Testis (tissue), 3 donors: Measurements from ENCODE around the gene ARHGEF3. TPM values are rescaled to one million over a fixed set of nuclear protein-coding genes. Genes with fewer than 3 reads are reported as not detected.

Experiments used
- DNase-seq: peaks from one replicate; pipeline ENCODE4 v3.0.0-alpha.2; 2019
- H3K27ac ChIP-seq, 2 donors: fragments of 200-600 bp; sonication (generic); one replicate each; pipeline ENCODE4 v1.5.1; 2019
- H3K27me3 ChIP-seq: fragments of 200-600 bp; sonication (generic); one replicate; pipeline ENCODE4 v1.5.1; 2019
- H3K36me3 ChIP-seq: fragments of 200-600 bp; sonication (generic); one replicate; pipeline ENCODE4 v1.5.1; 2017; ENCODE audit warnings: low read depth; ENCODE audit errors: missing control alignments
- H3K4me1 ChIP-seq: fragments of 200-600 bp; sonication (generic); one replicate; pipeline ENCODE4 v1.5.1; 2019
- H3K4me3 ChIP-seq, 2 donors: fragments of 200-600 bp; sonication (generic); one replicate each; pipeline ENCODE4 v1.5.1; 2017 to 2019
- H3K9me3 ChIP-seq: fragments of 200-600 bp; sonication (generic); one replicate; pipeline ENCODE4 v1.5.1; 2017
- CTCF ChIP-seq, 3 experiments: fragments of 450-650 bp in 2 of 3; fragments of 200-600 bp in 1 of 3; sonication (generic) in 1 of 3; IDR thresholded peaks; one replicate each; pipeline ENCODE4 v1.5.1; 2016 to 2019; ENCODE audit warnings: antibody characterized with exemption in 3 of 3, mild to moderate bottlenecking in 2 of 3, moderate library complexity in 1 of 3
- POLR2A ChIP-seq: fragments of 450-650 bp; IDR thresholded peaks from one replicate; pipeline ENCODE4 v1.6.1; 2017; ENCODE audit warnings: antibody characterized with exemption, mild to moderate bottlenecking, moderate library complexity
- WGBS, 2 donors: methylation state at CpG; one replicate each; pipeline ENCODE4 v1.1.5; 2018; 5-methylcytosine and 5-hydroxymethylcytosine counted together
- intact Hi-C: fragments of 100-400 bp; cut with DNase I; formaldehyde crosslinking; loops from one replicate; pipeline ENCODE4 v1.15.1; 2023; ENCODE audit warnings: low total_unique reads
- polyA plus RNA-seq: library from polyadenylated mRNA; stranded (reverse); fragments of 350-450 nt; fragmentation: Illumina TruSeq; extraction: RNeasy Lipid Tissue Mini Kit (QIAGEN cat#74804); gene quantifications from one replicate; pipeline ENCODE4 v1.2.3, GENCODE V29; 2014; ENCODE audit warnings: low read depth, low replicate concordance; ENCODE audit not compliant: insufficient read depth
- total RNA-seq, 2 donors: library from RNA; depleted of rRNA; stranded (reverse); fragments of >200 nt; gene quantifications; one replicate each; pipeline ENCODE4 v1.2.3, GENCODE V29; 2016

ARHGEF3 gene
- total and polyA plus RNA-seq, 3 donors from 2014 or later = 43.1 to 72.2 (median 55.1) TPM

GRCh38 chr3:56783644-56784447 lies 17.9 kb downstream of the ARHGEF3 start:
- Histone ChIP-seq H3K27me3 (no peaks in the 10 kb centered on the region), H3K4me1 (peaks cover 65% of the 10 kb centered on the region), H3K27ac (peak overlapping the region; percentile 22 to 36), H3K36me3 (no peaks in the 10 kb centered on the region), H3K4me3 (no peak overlapping the region), H3K9me3 (no peaks in the 10 kb centered on the region)
- peak; percentile 54 for DNase-seq
- intact Hi-C loops = no loop called here
- TF ChIP-seq POLR2A (no peak), CTCF (IDR thresholded peaks at IDR 0.05) (no peak)
- 45 to 47% methylated on average over 8 of the region's 8 CpGs for WGBS, 2 donors

- WGBS, 2 donors = 68 to 72% methylated on average over 2 of the region's 2 CpGs
- no peak for DNase-seq
Observed at GRCh38 chr3:56782906-56783305, 18.8 kb downstream of the ARHGEF3 start.

GRCh38 chr3:56782215-56782614 lies 19.5 kb downstream of the ARHGEF3 start:
- no peak for DNase-seq
- Histone ChIP-seq H3K27ac (no peak overlapping the region), H3K4me3 (no peak overlapping the region), H3K4me1 (peaks cover 57% of the 10 kb centered on the region), H3K36me3 (no peaks in the 10 kb centered on the region), H3K9me3 (no peaks in the 10 kb centered on the region), H3K27me3 (no peaks in the 10 kb centered on the region)
- TF ChIP-seq POLR2A = no peak
- TF ChIP-seq CTCF (IDR thresholded peaks at IDR 0.05) = no peak
- WGBS, 2 donors = 39 to 68% methylated on average over 4 of the region's 4 CpGs
- intact Hi-C loops = no loop called here

More at GRCh38 chr3:56782906-56783305, 18.8 kb downstream of the ARHGEF3 start:
- Histone ChIP-seq H3K4me1 (peaks cover 59% of the 10 kb centered on the region), H3K4me3 (no peak overlapping the region), H3K27me3 (no peaks in the 10 kb centered on the region), H3K9me3 (no peaks in the 10 kb centered on the region), H3K36me3 (no peaks in the 10 kb centered on the region), H3K27ac (peak overlapping the region; percentile 22 to 36)
- no peak for TF ChIP-seq POLR2A
- no peak for TF ChIP-seq CTCF (IDR thresholded peaks at IDR 0.05)
- intact Hi-C loops = no loop called here

- Histone ChIP-seq H3K4me3 (no peak overlapping the region), H3K4me1 (peaks cover 53% of the 10 kb centered on the region), H3K27ac (no peak overlapping the region), H3K9me3 (no peaks in the 10 kb centered on the region), H3K36me3 (no peaks in the 10 kb centered on the region), H3K27me3 (no peaks in the 10 kb centered on the region)
- no peak for DNase-seq
- TF ChIP-seq CTCF (IDR thresholded peaks at IDR 0.05) = no peak
- TF ChIP-seq POLR2A = no peak
- intact Hi-C loops = no loop called here
- 82 to 96% methylated on average over 2 of the region's 2 CpGs for WGBS, 2 donors
Observed at GRCh38 chr3:56781762-56782161, 20.0 kb downstream of the ARHGEF3 start.

- Histone ChIP-seq H3K9me3 (no peaks in the 10 kb centered on the region), H3K36me3 (no peaks in the 10 kb centered on the region), H3K4me1 (peaks cover 52% of the 10 kb centered on the region), H3K27me3 (no peaks in the 10 kb centered on the region), H3K4me3 (no peak overlapping the region), H3K27ac (no peak overlapping the region)
- intact Hi-C loops = no loop called here
- WGBS, 2 donors = 84 to 91% methylated on average over 2 of the region's 2 CpGs
- DNase-seq = no peak
- TF ChIP-seq CTCF (IDR thresholded peaks at IDR 0.05) = no peak
- no peak for TF ChIP-seq POLR2A
Observed at GRCh38 chr3:56780936-56781335, 20.8 kb downstream of the ARHGEF3 start.
